Inferior parietal cortex (tissue), 1 donor: ENCODE data around the gene FLNB.
"Not testable (repeated sequence)": the region's sequence is repeated elsewhere in the genome, so short reads cannot be mapped to it uniquely, and the experiment has no call there.

ENCODE experiments used
- DNase-seq: peaks from one replicate; pipeline ENCODE4 v3.0.0-alpha.2; 2016; ENCODE audit errors: extremely low spot score

The FLNB gene

GRCh38 chr3:57980416-57980815, 27.8 kb upstream of the FLNB start:
- DNase-seq, result no peak

- no peak for DNase-seq
Observed at GRCh38 chr3:57981483-57982087, 26.6 kb upstream of the FLNB start.

GRCh38 chr3:57982561-57983243, 25.5 kb upstream of the FLNB start:
- no peak for DNase-seq

GRCh38 chr3:57983734-57984518, 24.3 kb upstream of the FLNB start:
- DNase-seq, result peak; percentile 34

- DNase-seq, result no peak
Observed at GRCh38 chr3:57985176-57985983, 22.8 kb upstream of the FLNB start.

- DNase-seq, result no peak
Observed at GRCh38 chr3:57985984-57986246, 22.3 kb upstream of the FLNB start.

GRCh38 chr3:57986261-57986660, 22.0 kb upstream of the FLNB start:
- DNase-seq, result no peak

GRCh38 chr3:57989198-57989597, 19.0 kb upstream of the FLNB start:
- DNase-seq, result not testable (repeated sequence)

GRCh38 chr3:57989646-57990045, 18.6 kb upstream of the FLNB start:
- DNase-seq, result no peak

- no peak for DNase-seq
Observed at GRCh38 chr3:57992452-57993213, 15.6 kb upstream of the FLNB start.

GRCh38 chr3:57998366-57999283, 9.6 kb upstream of the FLNB start:
- no peak for DNase-seq

GRCh38 chr3:57999417-58000115, 8.7 kb upstream of the FLNB start:
- DNase-seq, result no peak

- DNase-seq, result no peak
Observed at GRCh38 chr3:58000306-58001085, 7.7 kb upstream of the FLNB start.

GRCh38 chr3:58001086-58001467, 7.1 kb upstream of the FLNB start:
- DNase-seq, result no peak

GRCh38 chr3:58001979-58002378, 6.2 kb upstream of the FLNB start:
- no peak for DNase-seq

- no peak for DNase-seq
Observed at GRCh38 chr3:58003093-58003492, 5.1 kb upstream of the FLNB start.

GRCh38 chr3:58004973-58005372, 3.2 kb upstream of the FLNB start:
- DNase-seq, result no peak

GRCh38 chr3:58005669-58006068, 2.6 kb upstream of the FLNB start:
- DNase-seq, result no peak

- DNase-seq, result no peak
Observed at GRCh38 chr3:58006661-58007060, 1.6 kb upstream of the FLNB start.
